Panc1 (cell line): ENCODE data around the gene UBE2G2. TPM values are rescaled to one million over a fixed set of nuclear protein-coding genes. Genes with fewer than 3 reads are reported as not detected.

Experiments
- ATAC-seq: fragments of 200-7000 bp; cut with Tn5 transposase; 2 replicates; pipeline ENCODE4 v1.9.1; 2020; ENCODE audit warnings: mild to moderate bottlenecking, moderate library complexity
- BruUV-seq: library from RNA; stranded (reverse); fragments of 400-500 nt; replicated peaks from 2 replicates; lab custom pipeline; 2021; lab: Mats Ljungman, UMichigan
- CTCF ChIA-PET: fragments of 300-600 bp; sonication (Branson Sonifier 250); formaldehyde crosslinking; loops from one replicate; lab custom pipeline; 2022; ENCODE audit warnings: antibody characterized with exemption; lab: Charles Lee
- POLR2A ChIA-PET: fragments of 300-600 bp; sonication (Branson Sonifier 250); formaldehyde crosslinking; loops from one replicate; lab custom pipeline; 2022; ENCODE audit warnings: antibody characterized with exemption; lab: Charles Lee
- DNase-seq: peaks from one replicate; pipeline ENCODE4 v3.0.0-alpha.2; 2010; ENCODE audit warnings: low read depth, low spot score
- H3K27ac ChIP-seq: 2 replicates; pipeline ENCODE4 v1.5.1; 2011; ENCODE audit warnings: mild to moderate bottlenecking, low read length, inconsistent platforms
- H3K27me3 ChIP-seq: fragments of 200-500 bp; sonication (Bioruptor generic); 2 replicates; pipeline ENCODE4 v1.6.0; 2014; ENCODE audit warnings: low read length, inconsistent platforms; ENCODE audit not compliant: control insufficient read depth, insufficient read depth
- H3K36me3 ChIP-seq: fragments of 200-500 bp; sonication (Bioruptor generic); 2 replicates; pipeline ENCODE4 v1.5.1; 2014; ENCODE audit warnings: inconsistent platforms, mild to moderate bottlenecking, low read length, moderate library complexity; ENCODE audit not compliant: control insufficient read depth, insufficient read depth
- H3K4me1 ChIP-seq: 2 replicates; pipeline ENCODE4 v1.5.1; 2011; ENCODE audit warnings: inconsistent platforms, mild to moderate bottlenecking, low read length, moderate library complexity; ENCODE audit not compliant: control insufficient read depth, insufficient read depth
- H3K4me3 ChIP-seq, 2 experiments: 2 replicates each; pipeline ENCODE4 v1.5.1; 2011 to 2012; ENCODE audit warnings: low read depth in 2 of 2, low read length in 2 of 2, mild to moderate bottlenecking in 2 of 2, inconsistent platforms in 1 of 2, moderate library complexity in 1 of 2
- H3K9me3 ChIP-seq: fragments of 200-500 bp; sonication (Bioruptor generic); 2 replicates; pipeline ENCODE4 v1.5.1; 2014; ENCODE audit warnings: low read depth, mild to moderate bottlenecking, inconsistent platforms, low read length, moderate library complexity; ENCODE audit not compliant: control insufficient read depth, insufficient read depth
- CTCF ChIP-seq: fragments of 450-650 bp; IDR thresholded peaks from 2 replicates; pipeline ENCODE4 v1.5.1; 2017; ENCODE audit warnings: mild to moderate bottlenecking
- POLR2AphosphoS5 ChIP-seq: IDR thresholded peaks from 2 replicates; pipeline ENCODE4 v1.6.1; 2012; ENCODE audit warnings: mild to moderate bottlenecking, low read depth, low read length, moderate library complexity
- REST ChIP-seq, 2 experiments: IDR thresholded peaks; 2 replicates each; pipeline ENCODE4 v1.6.1; 2011 to 2012; ENCODE audit warnings: low read depth in 2 of 2, control low read depth in 1 of 2, low read length in 1 of 2, mild to moderate bottlenecking in 1 of 2, moderate library complexity in 1 of 2; ENCODE audit not compliant: insufficient read depth in 1 of 2
- SIN3A ChIP-seq: IDR thresholded peaks from 2 replicates; pipeline ENCODE4 v1.6.1; 2012; ENCODE audit warnings: low read depth, mild to moderate bottlenecking, low read length, moderate library complexity, borderline replicate concordance; ENCODE audit not compliant: insufficient read depth
- TCF7L2 ChIP-seq: IDR thresholded peaks from 2 replicates; pipeline ENCODE4 v1.6.1; 2011; ENCODE audit warnings: mild to moderate bottlenecking, low read depth, low read length, inconsistent platforms
- in situ Hi-C: cut with HindIII; loops from 2 replicates; pipeline ENCODE4 v1.10.0; 2016; ENCODE audit warnings: low sequenced_read_pairs, low pct_unique_long_range_greater_than_20kb
- intact Hi-C: fragments of 100-400 bp; cut with micrococcal nuclease; formaldehyde crosslinking; loops from one replicate; pipeline ENCODE4 v1.10.0; 2022; ENCODE audit not compliant: unreplicated experiment
- total RNA-seq: library from RNA; stranded (reverse); gene quantifications from one replicate; pipeline ENCODE4 v1.2.1, GENCODE V29; 2021; ENCODE audit not compliant: unreplicated experiment

UBE2G2 gene
- total RNA-seq, 1 experiment from 2014 or later, result 77.4 TPM

- Histone ChIP-seq H3K4me3 (no peak overlapping the region), H3K9me3 (no peaks in the 10 kb centered on the region), H3K27me3 (no peaks in the 10 kb centered on the region), H3K36me3 (peaks cover 4% of the 10 kb centered on the region; the same call in 1 of the 2 replicates), H3K27ac (peak overlapping the region; percentile 39; the same call in 1 of the 2 replicates), H3K4me1 (peaks cover 24% of the 10 kb centered on the region)
- DNase-seq, result no peak
- intact Hi-C loops, result loop anchor here (10.0 kb wide), 1 partner anchor 265 kb away; no protein-coding TSS in a partner anchor
- ChIA-PET POLR2A (no interaction called here), CTCF (interaction anchor here (1.2 kb wide), 1 partner anchor 14 kb away, joined by 3 read pairs; no protein-coding TSS in a partner anchor)
- no peak for TF ChIP-seq REST (IDR thresholded peaks at IDR 0.05; ENCODE audit: insufficient read depth in 1 of 2, low read depth in 2 of 2, low read length in 1 of 2)
- TF ChIP-seq TCF7L2, result no peak
- TF ChIP-seq SIN3A, result no peak
- TF ChIP-seq CTCF, result no peak
- TF ChIP-seq POLR2AphosphoS5, result no peak
- in situ Hi-C loops, result no loop called here
- no TSS peak for BruUV-seq
- no peak for ATAC-seq
Measured at GRCh38 chr21:44779417-44780136, 22.0 kb downstream of the UBE2G2 start.

GRCh38 chr21:44778983-44779382, 22.6 kb downstream of the UBE2G2 start:
- in situ Hi-C loops, result no loop called here
- ATAC-seq (no peak), DNase-seq (no peak)
- no TSS peak for BruUV-seq
- TF ChIP-seq REST (IDR thresholded peaks at IDR 0.05; ENCODE audit: insufficient read depth in 1 of 2, low read depth in 2 of 2, low read length in 1 of 2), result no peak
- no peak for TF ChIP-seq TCF7L2
- no peak for TF ChIP-seq SIN3A
- TF ChIP-seq POLR2AphosphoS5, result no peak
- CTCF ChIA-PET, result interaction anchor here (1.2 kb wide), 1 partner anchor 14 kb away, joined by 3 read pairs; no protein-coding TSS in a partner anchor
- Histone ChIP-seq H3K36me3 (peaks cover 7% of the 10 kb centered on the region; the same call in 1 of the 2 replicates), H3K9me3 (no peaks in the 10 kb centered on the region), H3K27ac (peak overlapping the region; percentile 63; the same call in 1 of the 2 replicates), H3K4me3 (no peak overlapping the region), H3K4me1 (peaks cover 24% of the 10 kb centered on the region), H3K27me3 (no peaks in the 10 kb centered on the region)
- POLR2A ChIA-PET, result no interaction called here
- intact Hi-C loops, result no loop called here
